OCI-LY3 (cell line): ENCODE measurements around the gene GPR39.

ENCODE experiments used
- CTCF ChIP-seq: fragments of 200-600, 300-600 bp; sonication (generic); IDR thresholded peaks from 2 replicates; pipeline ENCODE4 v1.5.1; 2014; ENCODE audit warnings: antibody characterized with exemption, low read length, low read depth
- EZH2phosphoT487 ChIP-seq: fragments of 200-600 bp; shearing (Covaris generic); IDR thresholded peaks from 2 replicates; pipeline ENCODE4 v1.6.1; 2018; ENCODE audit warnings: antibody characterized with exemption, mixed run types, low read depth

DNA sequence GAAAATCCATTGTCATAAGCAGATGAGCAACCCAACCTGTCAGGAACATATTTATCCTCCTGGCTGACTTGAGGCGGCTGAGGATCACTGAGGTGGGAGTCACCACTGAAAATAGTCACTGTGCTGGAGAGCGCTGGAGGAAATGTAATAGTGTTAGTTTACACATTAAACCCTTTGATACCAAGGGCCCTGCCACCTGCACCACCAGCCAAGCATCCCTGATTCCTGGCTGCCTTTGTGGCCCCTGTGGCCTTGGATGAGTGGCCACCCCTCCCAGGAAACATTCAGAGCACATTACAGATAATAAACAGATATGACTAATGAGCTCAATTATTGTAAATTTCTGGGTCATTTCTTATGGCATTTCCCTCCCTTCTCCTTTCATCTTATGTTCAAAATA, 147.5 kb downstream of the GPR39 start:
- TF ChIP-seq CTCF (no peak), EZH2phosphoT487 (no peak)
